HepG2 (cell line): ENCODE measurements around the gene CDHR4. TPM values are rescaled to one million over a fixed set of nuclear protein-coding genes. Genes with fewer than 3 reads are reported as not detected.

ENCODE experiments used
- ADNP ChIP-seq: sonication (generic); formaldehyde crosslinking; IDR thresholded peaks from 2 replicates; pipeline ENCODE4 v1.4.0; 2020; ENCODE audit warnings: missing genetic modification reagents
- ASH2L ChIP-seq: fragments of 300-600, 200-600 bp; sonication (generic); IDR thresholded peaks from 2 replicates; pipeline ENCODE4 v1.7.0; 2017; ENCODE audit warnings: low read depth, mild to moderate bottlenecking, moderate library complexity, mixed read lengths, low read length; ENCODE audit not compliant: insufficient read length
- DRAP1 ChIP-seq: IDR thresholded peaks from 2 replicates; pipeline ENCODE4 v1.6.1; 2016; ENCODE audit warnings: missing genetic modification reagents, missing compliant biosample characterization
- HOXA3 ChIP-seq: sonication (generic); formaldehyde crosslinking; IDR thresholded peaks from 2 replicates; pipeline ENCODE4 v1.5.0; 2020; ENCODE audit warnings: missing genetic modification reagents
- IRF2 ChIP-seq: IDR thresholded peaks from 2 replicates; pipeline ENCODE4 v1.6.1; 2018; ENCODE audit warnings: missing genetic modification reagents, missing compliant biosample characterization
- MIER3 ChIP-seq: IDR thresholded peaks from 2 replicates; pipeline ENCODE4 v1.6.1; 2016; ENCODE audit warnings: missing compliant biosample characterization, borderline replicate concordance
- PHF8 ChIP-seq: sonication (generic); formaldehyde crosslinking; IDR thresholded peaks from 2 replicates; pipeline ENCODE4 v1.5.0; 2020; ENCODE audit warnings: missing genetic modification reagents
- SKI ChIP-seq: fragments of 450-650 bp; IDR thresholded peaks from one replicate; pipeline ENCODE4 v1.6.1; 2018; ENCODE audit warnings: mild to moderate bottlenecking; ENCODE audit not compliant: partially characterized antibody
- THAP11 ChIP-seq: IDR thresholded peaks from 2 replicates; pipeline ENCODE4 v1.6.1; 2016; ENCODE audit warnings: missing biosample characterization, missing genetic modification reagents
- TSC22D2 ChIP-seq: sonication (generic); formaldehyde crosslinking; IDR thresholded peaks from 2 replicates; pipeline ENCODE4 v1.5.1; 2020; ENCODE audit warnings: missing genetic modification reagents, mild to moderate bottlenecking, borderline replicate concordance
- ZNF34 ChIP-seq: sonication (generic); formaldehyde crosslinking; IDR thresholded peaks from 2 replicates; pipeline ENCODE4 v1.4.0; 2020; ENCODE audit warnings: mild to moderate bottlenecking, missing genetic modification reagents, borderline replicate concordance
- ZNF891 ChIP-seq: sonication (generic); formaldehyde crosslinking; IDR thresholded peaks from 2 replicates; pipeline ENCODE4 v1.5.0; 2020; ENCODE audit warnings: mild to moderate bottlenecking, missing genetic modification reagents
- ZZZ3 ChIP-seq: sonication (generic); formaldehyde crosslinking; IDR thresholded peaks from 2 replicates; pipeline ENCODE4 v1.4.0; 2020; ENCODE audit warnings: missing genetic modification reagents, mild to moderate bottlenecking, borderline replicate concordance
- polyA plus RNA-seq, 8 experiments: library from polyadenylated mRNA; depleted of rRNA in 3 of 8; stranded (reverse) in 7 of 8; unstranded in 1 of 8; fragments of >200 nt; fragmentation: Illumina TruSeq in 4 of 8; extraction: Trizol in 4 of 8; gene quantifications; 2 replicates each; pipeline versions ENCODE4 v1.2.1 to v1.2.3, GENCODE V29; 2011 to 2016; ENCODE audit warnings: low read depth in 4 of 8, missing spikeins in 1 of 8, mixed read lengths in 1 of 8; ENCODE audit not compliant: insufficient read depth in 1 of 8
- total RNA-seq, 5 experiments: library from RNA; depleted of rRNA; stranded (reverse); fragments of >200 nt; fragmentation: Illumina TruSeq; extraction: Trizol; gene quantifications; 2 replicates each; pipeline ENCODE4 v1.2.3, GENCODE V29; 2016; ENCODE audit warnings: low read depth in 1 of 5
- TF ChIP-seq, protein P1 (sequence below): sonication (generic); formaldehyde crosslinking; IDR thresholded peaks from 2 replicates; pipeline ENCODE4 v1.4.0; 2020; ENCODE audit warnings: mild to moderate bottlenecking, missing genetic modification reagents
- TF ChIP-seq, protein P2 (sequence below): sonication (generic); formaldehyde crosslinking; IDR thresholded peaks from 2 replicates; pipeline ENCODE4 v1.4.0; 2020; ENCODE audit warnings: missing genetic modification reagents

Gene CDHR4
- total and polyA plus RNA-seq, 2 of the 13 experiments (the other 11 are each of a cell fraction or from before 2014, with no cell fraction given): 0.21 TPM; not detected in 1

- TF ChIP-seq IRF2 (CRISPR knock-in tag): peak; percentile 100
- peak; percentile 60 for TF ChIP-seq PHF8
- peak; percentile 27; the same call in 1 of the 2 replicates for TF ChIP-seq THAP11 (CRISPR knock-in tag)
- no peak for TF ChIP-seq ADNP (CRISPR knock-in tag)
- no peak for TF ChIP-seq ZNF34 (CRISPR knock-in tag)
- TF ChIP-seq ZZZ3 (CRISPR knock-in tag): no peak
- TF ChIP-seq, protein P1, sequence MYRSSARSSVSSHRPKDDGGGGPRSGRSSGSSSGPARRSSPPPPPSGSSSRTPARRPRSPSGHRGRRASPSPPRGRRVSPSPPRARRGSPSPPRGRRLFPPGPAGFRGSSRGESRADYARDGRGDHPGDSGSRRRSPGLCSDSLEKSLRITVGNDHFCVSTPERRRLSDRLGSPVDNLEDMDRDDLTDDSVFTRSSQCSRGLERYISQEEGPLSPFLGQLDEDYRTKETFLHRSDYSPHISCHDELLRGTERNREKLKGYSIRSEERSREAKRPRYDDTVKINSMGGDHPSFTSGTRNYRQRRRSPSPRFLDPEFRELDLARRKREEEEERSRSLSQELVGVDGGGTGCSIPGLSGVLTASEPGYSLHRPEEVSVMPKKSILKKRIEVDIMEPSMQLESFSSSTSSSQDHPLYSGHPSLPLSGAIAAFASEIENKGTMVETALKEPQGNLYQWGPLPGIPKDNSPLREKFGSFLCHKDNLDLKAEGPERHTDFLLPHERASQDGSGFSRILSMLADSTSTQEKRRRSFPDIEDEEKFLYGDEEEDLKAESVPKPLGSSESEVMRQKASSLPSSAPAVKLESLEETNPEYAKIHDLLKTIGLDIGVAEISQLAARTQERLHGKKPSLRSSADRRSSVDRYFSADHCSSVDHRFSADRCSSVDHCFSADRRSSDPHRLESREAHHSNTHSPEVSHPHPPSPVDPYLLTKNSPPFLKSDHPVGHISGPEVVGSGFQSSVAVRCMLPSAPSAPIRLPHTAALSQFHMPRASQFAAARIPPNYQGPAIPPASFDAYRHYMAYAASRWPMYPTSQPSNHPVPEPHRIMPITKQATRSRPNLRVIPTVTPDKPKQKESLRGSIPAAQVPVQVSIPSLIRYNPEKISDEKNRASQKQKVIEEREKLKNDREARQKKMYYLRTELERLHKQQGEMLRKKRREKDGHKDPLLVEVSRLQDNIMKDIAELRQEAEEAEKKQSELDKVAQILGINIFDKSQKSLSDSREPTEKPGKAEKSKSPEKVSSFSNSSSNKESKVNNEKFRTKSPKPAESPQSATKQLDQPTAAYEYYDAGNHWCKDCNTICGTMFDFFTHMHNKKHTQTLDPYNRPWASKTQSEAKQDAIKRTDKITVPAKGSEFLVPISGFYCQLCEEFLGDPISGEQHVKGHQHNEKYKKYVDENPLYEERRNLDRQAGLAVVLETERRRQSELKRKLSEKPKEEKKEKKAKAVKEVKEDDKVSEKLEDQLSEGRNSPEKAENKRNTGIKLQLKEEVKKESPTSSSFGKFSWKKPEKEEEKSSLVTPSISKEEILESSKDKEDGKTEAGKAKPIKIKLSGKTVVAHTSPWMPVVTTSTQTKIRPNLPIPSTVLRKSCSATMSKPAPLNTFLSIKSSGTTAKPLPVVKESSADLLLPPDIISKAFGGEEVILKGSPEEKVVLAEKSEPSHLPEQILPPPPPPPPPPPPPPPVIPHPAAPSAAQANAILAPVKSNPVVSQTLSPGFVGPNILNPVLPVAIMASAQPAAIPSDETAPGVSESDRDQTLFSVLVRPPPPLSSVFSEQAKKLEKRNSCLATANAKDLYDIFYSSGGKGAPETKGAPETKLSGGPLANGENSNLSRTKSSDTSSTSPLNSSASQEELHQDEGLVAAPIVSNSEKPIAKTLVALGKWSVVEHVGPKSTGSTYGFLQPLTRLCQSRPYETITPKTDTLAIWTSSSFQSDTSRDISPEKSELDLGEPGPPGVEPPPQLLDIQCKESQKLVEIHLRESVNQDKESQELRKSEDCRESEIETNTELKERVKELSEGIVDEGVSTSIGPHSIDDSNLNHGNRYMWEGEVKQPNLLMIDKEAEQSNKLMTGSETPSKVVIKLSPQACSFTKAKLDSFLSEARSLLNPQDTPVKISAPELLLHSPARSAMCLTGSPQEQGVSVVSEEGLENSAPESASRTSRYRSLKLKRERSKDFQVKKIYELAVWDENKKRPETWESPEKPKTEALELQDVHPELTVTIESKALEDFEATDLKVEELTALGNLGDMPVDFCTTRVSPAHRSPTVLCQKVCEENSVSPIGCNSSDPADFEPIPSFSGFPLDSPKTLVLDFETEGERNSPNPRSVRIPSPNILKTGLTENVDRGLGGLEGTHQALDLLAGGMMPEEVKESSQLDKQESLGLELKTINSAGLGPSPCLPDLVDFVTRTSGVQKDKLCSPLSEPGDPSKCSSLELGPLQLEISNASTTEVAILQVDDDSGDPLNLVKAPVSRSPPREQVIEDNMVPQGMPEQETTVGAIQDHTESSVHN (CRISPR knock-in tag): no peak
- no peak for TF ChIP-seq TSC22D2
- peak; percentile 39 for TF ChIP-seq ASH2L
- peak; percentile 49; the same call in 1 of the 2 replicates for TF ChIP-seq HOXA3
- TF ChIP-seq ZNF891 (CRISPR knock-in tag): peak; percentile 32; the same call in 1 of the 2 replicates
- peak; percentile 38 for TF ChIP-seq SKI
- TF ChIP-seq, protein P2, sequence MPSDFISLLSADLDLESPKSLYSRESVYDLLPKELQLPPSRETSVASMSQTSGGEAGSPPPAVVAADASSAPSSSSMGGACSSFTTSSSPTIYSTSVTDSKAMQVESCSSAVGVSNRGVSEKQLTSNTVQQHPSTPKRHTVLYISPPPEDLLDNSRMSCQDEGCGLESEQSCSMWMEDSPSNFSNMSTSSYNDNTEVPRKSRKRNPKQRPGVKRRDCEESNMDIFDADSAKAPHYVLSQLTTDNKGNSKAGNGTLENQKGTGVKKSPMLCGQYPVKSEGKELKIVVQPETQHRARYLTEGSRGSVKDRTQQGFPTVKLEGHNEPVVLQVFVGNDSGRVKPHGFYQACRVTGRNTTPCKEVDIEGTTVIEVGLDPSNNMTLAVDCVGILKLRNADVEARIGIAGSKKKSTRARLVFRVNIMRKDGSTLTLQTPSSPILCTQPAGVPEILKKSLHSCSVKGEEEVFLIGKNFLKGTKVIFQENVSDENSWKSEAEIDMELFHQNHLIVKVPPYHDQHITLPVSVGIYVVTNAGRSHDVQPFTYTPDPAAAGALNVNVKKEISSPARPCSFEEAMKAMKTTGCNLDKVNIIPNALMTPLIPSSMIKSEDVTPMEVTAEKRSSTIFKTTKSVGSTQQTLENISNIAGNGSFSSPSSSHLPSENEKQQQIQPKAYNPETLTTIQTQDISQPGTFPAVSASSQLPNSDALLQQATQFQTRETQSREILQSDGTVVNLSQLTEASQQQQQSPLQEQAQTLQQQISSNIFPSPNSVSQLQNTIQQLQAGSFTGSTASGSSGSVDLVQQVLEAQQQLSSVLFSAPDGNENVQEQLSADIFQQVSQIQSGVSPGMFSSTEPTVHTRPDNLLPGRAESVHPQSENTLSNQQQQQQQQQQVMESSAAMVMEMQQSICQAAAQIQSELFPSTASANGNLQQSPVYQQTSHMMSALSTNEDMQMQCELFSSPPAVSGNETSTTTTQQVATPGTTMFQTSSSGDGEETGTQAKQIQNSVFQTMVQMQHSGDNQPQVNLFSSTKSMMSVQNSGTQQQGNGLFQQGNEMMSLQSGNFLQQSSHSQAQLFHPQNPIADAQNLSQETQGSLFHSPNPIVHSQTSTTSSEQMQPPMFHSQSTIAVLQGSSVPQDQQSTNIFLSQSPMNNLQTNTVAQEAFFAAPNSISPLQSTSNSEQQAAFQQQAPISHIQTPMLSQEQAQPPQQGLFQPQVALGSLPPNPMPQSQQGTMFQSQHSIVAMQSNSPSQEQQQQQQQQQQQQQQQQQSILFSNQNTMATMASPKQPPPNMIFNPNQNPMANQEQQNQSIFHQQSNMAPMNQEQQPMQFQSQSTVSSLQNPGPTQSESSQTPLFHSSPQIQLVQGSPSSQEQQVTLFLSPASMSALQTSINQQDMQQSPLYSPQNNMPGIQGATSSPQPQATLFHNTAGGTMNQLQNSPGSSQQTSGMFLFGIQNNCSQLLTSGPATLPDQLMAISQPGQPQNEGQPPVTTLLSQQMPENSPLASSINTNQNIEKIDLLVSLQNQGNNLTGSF (CRISPR knock-in tag): no peak
- TF ChIP-seq DRAP1: 0 out of 2 replicates have a peak, but pooled peaks have one; percentile 22
- TF ChIP-seq MIER3 (CRISPR knock-in tag): 0 out of 2 replicates have a peak, but pooled peaks have one; percentile 27
Measured at GRCh38 chr3:49813497-49814174, 14.0 kb upstream of the CDHR4 start, which contains the start of gene UBA7 (continued).
